Esophagus squamous epithelium (tissue), 4 donors: Measurements from ENCODE around the gene TBX4.

Experiments used
- POLR2A ChIP-seq, 4 donors: fragments of 450-650 bp; IDR thresholded peaks; one replicate each; pipeline ENCODE4 v1.6.1; 2017; ENCODE audit warnings: antibody characterized with exemption in 4 of 4, mild to moderate bottlenecking in 4 of 4, moderate library complexity in 3 of 4
- TF ChIP-seq, protein P1 (sequence below), 6 experiments: fragments of 450-650 bp in 4 of 6; fragments of 200-600 bp in 2 of 6; sonication (generic) in 2 of 6; IDR thresholded peaks; one replicate each; pipeline ENCODE4 v1.5.1; 2016 to 2019; ENCODE audit warnings: antibody characterized with exemption in 6 of 6, mild to moderate bottlenecking in 4 of 6, moderate library complexity in 4 of 6

DNA sequence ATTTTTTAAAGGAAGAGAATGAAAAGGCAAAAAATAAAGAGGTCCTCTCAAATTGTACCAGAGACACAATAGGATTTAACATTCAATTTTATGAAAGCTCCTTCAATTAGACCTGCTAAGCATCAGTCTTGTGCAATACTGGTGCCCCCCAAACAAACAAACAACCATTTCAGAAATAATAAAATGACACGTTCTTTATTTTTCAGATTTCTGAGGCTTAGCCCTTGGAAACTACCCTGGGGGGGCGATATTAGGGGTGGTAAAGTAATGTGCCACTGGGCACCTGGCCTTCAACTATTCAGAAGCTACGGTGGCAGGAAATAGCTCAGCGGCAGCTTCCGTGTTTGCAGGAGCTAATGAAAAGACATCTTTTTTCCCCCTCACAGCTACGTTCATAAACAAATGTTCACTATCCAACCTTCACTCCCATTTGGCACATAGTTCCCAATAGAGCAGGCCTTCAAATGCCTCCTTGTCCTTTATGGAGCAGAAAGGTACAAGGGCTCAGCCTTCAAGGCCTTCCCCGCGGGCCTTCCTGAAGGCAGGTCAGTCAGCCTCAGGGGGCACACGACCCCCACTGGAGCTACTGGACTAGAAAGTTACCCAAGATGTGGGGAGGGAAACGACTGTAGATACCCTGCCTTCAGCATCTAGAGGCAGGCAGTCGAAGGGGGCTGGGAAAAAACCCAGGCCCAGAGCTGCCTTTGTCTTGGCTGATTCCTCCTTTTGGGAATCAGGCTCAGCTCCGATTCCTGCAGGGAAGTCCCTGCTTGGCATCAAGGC is 44.1 kb downstream of the TBX4 start:
- TF ChIP-seq, protein P1, sequence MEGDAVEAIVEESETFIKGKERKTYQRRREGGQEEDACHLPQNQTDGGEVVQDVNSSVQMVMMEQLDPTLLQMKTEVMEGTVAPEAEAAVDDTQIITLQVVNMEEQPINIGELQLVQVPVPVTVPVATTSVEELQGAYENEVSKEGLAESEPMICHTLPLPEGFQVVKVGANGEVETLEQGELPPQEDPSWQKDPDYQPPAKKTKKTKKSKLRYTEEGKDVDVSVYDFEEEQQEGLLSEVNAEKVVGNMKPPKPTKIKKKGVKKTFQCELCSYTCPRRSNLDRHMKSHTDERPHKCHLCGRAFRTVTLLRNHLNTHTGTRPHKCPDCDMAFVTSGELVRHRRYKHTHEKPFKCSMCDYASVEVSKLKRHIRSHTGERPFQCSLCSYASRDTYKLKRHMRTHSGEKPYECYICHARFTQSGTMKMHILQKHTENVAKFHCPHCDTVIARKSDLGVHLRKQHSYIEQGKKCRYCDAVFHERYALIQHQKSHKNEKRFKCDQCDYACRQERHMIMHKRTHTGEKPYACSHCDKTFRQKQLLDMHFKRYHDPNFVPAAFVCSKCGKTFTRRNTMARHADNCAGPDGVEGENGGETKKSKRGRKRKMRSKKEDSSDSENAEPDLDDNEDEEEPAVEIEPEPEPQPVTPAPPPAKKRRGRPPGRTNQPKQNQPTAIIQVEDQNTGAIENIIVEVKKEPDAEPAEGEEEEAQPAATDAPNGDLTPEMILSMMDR (IDR thresholded peaks at IDR 0.05) = no peak
- TF ChIP-seq POLR2A (IDR thresholded peaks at IDR 0.05) = no peak
